SJCRH30 (cell line): Measurements from ENCODE around the gene TMEFF2. TPM values are rescaled to one million over a fixed set of nuclear protein-coding genes. Genes with fewer than 3 reads are reported as not detected.
"Not testable (repeated sequence)": the region's sequence is repeated elsewhere in the genome, so short reads cannot be mapped to it uniquely, and the experiment has no call there.

ENCODE experiments used
- DNase-seq, 2 experiments: peaks; one replicate each; pipeline ENCODE4 v3.0.0-alpha.2; 2015 to 2020
- H3K27ac ChIP-seq: fragments of 250-450 bp; sonication (Bioruptor Pico); 2 replicates; pipeline ENCODE4 v1.5.1; 2020; ENCODE audit warnings: mild to moderate bottlenecking, moderate library complexity
- H3K27me3 ChIP-seq: fragments of 250-450 bp; sonication (Bioruptor Pico); 2 replicates; pipeline ENCODE4 v1.5.1; 2020; ENCODE audit warnings: mild to moderate bottlenecking, moderate library complexity
- H3K36me3 ChIP-seq: fragments of 250-450 bp; sonication (Bioruptor Pico); 2 replicates; pipeline ENCODE4 v1.5.1; 2020; ENCODE audit warnings: mild to moderate bottlenecking, moderate library complexity
- H3K4me1 ChIP-seq: fragments of 250-450 bp; sonication (Bioruptor Pico); 2 replicates; pipeline ENCODE4 v1.5.1; 2020; ENCODE audit warnings: mild to moderate bottlenecking, moderate library complexity
- H3K4me3 ChIP-seq: fragments of 250-450 bp; sonication (Bioruptor Pico); 2 replicates; pipeline ENCODE4 v1.5.1; 2020; ENCODE audit warnings: mild to moderate bottlenecking, moderate library complexity
- H3K9me3 ChIP-seq: fragments of 250-450 bp; sonication (Bioruptor Pico); replicated peaks from 2 replicates; pipeline ENCODE4 v1.5.1; 2020; ENCODE audit warnings: mild to moderate bottlenecking, moderate library complexity
- total RNA-seq: library from RNA; depleted of rRNA; stranded (reverse); fragments of >200 nt; shearing (Covaris generic); gene quantifications from 2 replicates; pipeline ENCODE4 v1.2.3, GENCODE V29; 2014

TMEFF2 gene
- total RNA-seq, 1 experiment from 2014 or later, result 7.0 TPM

- Histone ChIP-seq H3K27ac (peak overlapping the region; percentile 66), H3K9me3 (no peaks in the 10 kb centered on the region), H3K27me3 (no peaks in the 10 kb centered on the region), H3K36me3 (no peaks in the 10 kb centered on the region), H3K4me1 (peaks cover 35% of the 10 kb centered on the region), H3K4me3 (no peak overlapping the region)
- DNase-seq, result peak; percentile 100
Observed at GRCh38 chr2:191933307-191934105, 261.2 kb downstream of the TMEFF2 start.

- Histone ChIP-seq H3K36me3 (no peaks in the 10 kb centered on the region), H3K27me3 (no peaks in the 10 kb centered on the region), H3K4me3 (no peak overlapping the region), H3K9me3 (no peaks in the 10 kb centered on the region), H3K27ac (no peak overlapping the region), H3K4me1 (peaks cover 47% of the 10 kb centered on the region)
- DNase-seq, result peak in 1 of 2 experiments; percentile 21
Observed at GRCh38 chr2:191932286-191932685, 262.4 kb downstream of the TMEFF2 start.

- no peak overlapping the region for H3K4me3 ChIP-seq
- no peak for DNase-seq
- H3K36me3 ChIP-seq, result no peaks in the 10 kb centered on the region
- H3K9me3 ChIP-seq, result no peaks in the 10 kb centered on the region
- H3K27ac ChIP-seq, result no peak overlapping the region
- no peaks in the 10 kb centered on the region for H3K27me3 ChIP-seq
- peaks cover 54% of the 10 kb centered on the region for H3K4me1 ChIP-seq
Observed at GRCh38 chr2:191931329-191931728, 263.4 kb downstream of the TMEFF2 start.

- no peaks in the 10 kb centered on the region for H3K27me3 ChIP-seq
- H3K36me3 ChIP-seq, result no peaks in the 10 kb centered on the region
- H3K27ac ChIP-seq, result no peak overlapping the region
- H3K4me3 ChIP-seq, result no peak overlapping the region
- peaks cover 48% of the 10 kb centered on the region for H3K4me1 ChIP-seq
- no peak for DNase-seq
- H3K9me3 ChIP-seq, result no peaks in the 10 kb centered on the region
Observed at GRCh38 chr2:191930205-191930604, 264.5 kb downstream of the TMEFF2 start.

- no peaks in the 10 kb centered on the region for H3K9me3 ChIP-seq
- H3K27me3 ChIP-seq, result no peaks in the 10 kb centered on the region
- no peak for DNase-seq
- no peak overlapping the region for H3K4me3 ChIP-seq
- no peak overlapping the region for H3K27ac ChIP-seq
- H3K4me1 ChIP-seq, result peaks cover 39% of the 10 kb centered on the region
- no peaks in the 10 kb centered on the region for H3K36me3 ChIP-seq
Observed at GRCh38 chr2:191929288-191929687, 265.4 kb downstream of the TMEFF2 start.

GRCh38 chr2:191927991-191928390, 266.7 kb downstream of the TMEFF2 start:
- H3K27ac ChIP-seq, result no peak overlapping the region
- DNase-seq, result peak; percentile 54 to 76
- peaks cover 27% of the 10 kb centered on the region for H3K4me1 ChIP-seq
- H3K27me3 ChIP-seq, result no peaks in the 10 kb centered on the region
- no peaks in the 10 kb centered on the region for H3K36me3 ChIP-seq
- H3K4me3 ChIP-seq, result no peak overlapping the region
- H3K9me3 ChIP-seq, result no peaks in the 10 kb centered on the region

- H3K36me3 ChIP-seq, result no peaks in the 10 kb centered on the region
- peak; percentile 88 to 89 for DNase-seq
- no peak overlapping the region for H3K4me3 ChIP-seq
- peaks cover 21% of the 10 kb centered on the region for H3K4me1 ChIP-seq
- no peaks in the 10 kb centered on the region for H3K27me3 ChIP-seq
- H3K9me3 ChIP-seq, result no peaks in the 10 kb centered on the region
- no peak overlapping the region for H3K27ac ChIP-seq
Observed at GRCh38 chr2:191927319-191927867, 267.3 kb downstream of the TMEFF2 start.

GRCh38 chr2:191926671-191927070, 268.1 kb downstream of the TMEFF2 start:
- Histone ChIP-seq H3K9me3 (no peaks in the 10 kb centered on the region), H3K4me1 (peaks cover 20% of the 10 kb centered on the region), H3K4me3 (no peak overlapping the region), H3K27ac (no peak overlapping the region), H3K27me3 (no peaks in the 10 kb centered on the region), H3K36me3 (no peaks in the 10 kb centered on the region)
- DNase-seq, result no peak

- no peak overlapping the region for H3K27ac ChIP-seq
- no peaks in the 10 kb centered on the region for H3K9me3 ChIP-seq
- DNase-seq, result no peak
- H3K4me3 ChIP-seq, result no peak overlapping the region
- no peaks in the 10 kb centered on the region for H3K36me3 ChIP-seq
- peaks cover 20% of the 10 kb centered on the region for H3K4me1 ChIP-seq
- no peaks in the 10 kb centered on the region for H3K27me3 ChIP-seq
Observed at GRCh38 chr2:191923652-191923997, 271.1 kb downstream of the TMEFF2 start.

- H3K4me3 ChIP-seq, result no peak overlapping the region
- no peak overlapping the region for H3K27ac ChIP-seq
- H3K9me3 ChIP-seq, result no peaks in the 10 kb centered on the region
- no peaks in the 10 kb centered on the region for H3K27me3 ChIP-seq
- no peak for DNase-seq
- no peaks in the 10 kb centered on the region for H3K36me3 ChIP-seq
- H3K4me1 ChIP-seq, result peaks cover 13% of the 10 kb centered on the region
Observed at GRCh38 chr2:191922736-191923651, 271.7 kb downstream of the TMEFF2 start.

- DNase-seq, H3K36me3 ChIP-seq, H3K27ac ChIP-seq, H3K9me3 ChIP-seq, H3K4me3 ChIP-seq, H3K27me3 ChIP-seq, H3K4me1 ChIP-seq: not testable (repeated sequence)
Observed at GRCh38 chr2:191921650-191922049, 273.1 kb downstream of the TMEFF2 start.

- no peak for DNase-seq
- no peaks in the 10 kb centered on the region for H3K4me1 ChIP-seq
- H3K27me3 ChIP-seq, result no peaks in the 10 kb centered on the region
- H3K27ac ChIP-seq, result no peak overlapping the region
- H3K36me3 ChIP-seq, result no peaks in the 10 kb centered on the region
- no peak overlapping the region for H3K4me3 ChIP-seq
- no peaks in the 10 kb centered on the region for H3K9me3 ChIP-seq
Observed at GRCh38 chr2:191920502-191920901, 274.2 kb downstream of the TMEFF2 start.

GRCh38 chr2:191917967-191918651, 276.6 kb downstream of the TMEFF2 start:
- no peaks in the 10 kb centered on the region for H3K4me1 ChIP-seq
- DNase-seq, result no peak
- no peaks in the 10 kb centered on the region for H3K27me3 ChIP-seq
- no peak overlapping the region for H3K27ac ChIP-seq
- no peaks in the 10 kb centered on the region for H3K36me3 ChIP-seq
- no peaks in the 10 kb centered on the region for H3K9me3 ChIP-seq
- no peak overlapping the region for H3K4me3 ChIP-seq

GRCh38 chr2:191917430-191917881, 277.3 kb downstream of the TMEFF2 start:
- no peaks in the 10 kb centered on the region for H3K36me3 ChIP-seq
- no peak overlapping the region for H3K4me3 ChIP-seq
- no peak overlapping the region for H3K27ac ChIP-seq
- no peaks in the 10 kb centered on the region for H3K27me3 ChIP-seq
- no peaks in the 10 kb centered on the region for H3K4me1 ChIP-seq
- no peak for DNase-seq
- no peaks in the 10 kb centered on the region for H3K9me3 ChIP-seq
